ENCODE data around the gene C4orf50. TPM values are rescaled to one million over a fixed set of nuclear protein-coding genes. Genes with fewer than 3 reads are reported as not detected.

Gene C4orf50
- total and polyA plus RNA-seq, 8 donors: under 0.01 to 0.23 (median 0.07) TPM

GRCh38 chr4:5989236-5990225 lies 28.7 kb downstream of the C4orf50 start:
- ATAC-seq: no peak
- WGBS, 2 donors: 44 to 58% methylated on average over 18 of the region's 18 CpGs
- H3K27me3 ChIP-seq: no peaks in the 10 kb centered on the region
- no peak for TF ChIP-seq CTCF (IDR thresholded peaks at IDR 0.05)
- FAIRE-seq: no peak
- DNase-seq: no peak
- H3K36me3 ChIP-seq: no peaks in the 10 kb centered on the region
- intact Hi-C loops (cut with DNase I): loop anchor here in 1 of 3 donors (10.0 kb wide), 1 partner anchor 335 kb away; no protein-coding TSS in a partner anchor
- no peaks in the 10 kb centered on the region for H3K4me1 ChIP-seq
- no peak overlapping the region for H3K4me3 ChIP-seq
- no peak overlapping the region for H3K27ac ChIP-seq
- no peaks in the 10 kb centered on the region for H3K9me3 ChIP-seq

- no peaks in the 10 kb centered on the region for H3K4me1 ChIP-seq
- no peaks in the 10 kb centered on the region for H3K36me3 ChIP-seq
- H3K9me3 ChIP-seq: no peaks in the 10 kb centered on the region
- H3K4me3 ChIP-seq: no peak overlapping the region
- H3K27me3 ChIP-seq: no peaks in the 10 kb centered on the region
- intact Hi-C loops (cut with DNase I): no loop called here
- no peak for DNase-seq
- ATAC-seq: no peak
- H3K27ac ChIP-seq: no peak overlapping the region
- 61 to 77% methylated on average over 14 of the region's 14 CpGs for WGBS, 2 donors
- TF ChIP-seq CTCF (IDR thresholded peaks at IDR 0.05): no peak
- FAIRE-seq: no peak
Observed at GRCh38 chr4:5988086-5988845, 30.0 kb downstream of the C4orf50 start.

GRCh38 chr4:5984843-5985242 lies 33.4 kb downstream of the C4orf50 start:
- intact Hi-C loops (cut with DNase I): no loop called here

GRCh38 chr4:5982156-5982973 lies 35.9 kb downstream of the C4orf50 start:
- DNase-seq (no peak), ATAC-seq (no peak), FAIRE-seq (no peak)
- H3K4me1 ChIP-seq: no peaks in the 10 kb centered on the region
- no peak overlapping the region for H3K27ac ChIP-seq
- no peaks in the 10 kb centered on the region for H3K9me3 ChIP-seq
- H3K27me3 ChIP-seq: no peaks in the 10 kb centered on the region
- TF ChIP-seq CTCF (IDR thresholded peaks at IDR 0.05): no peak
- H3K36me3 ChIP-seq: no peaks in the 10 kb centered on the region
- no peak overlapping the region for H3K4me3 ChIP-seq
- WGBS, 2 donors: 52 to 63% methylated on average over 8 to 9 of the region's 9 CpGs
- intact Hi-C loops (cut with DNase I): no loop called here

More at GRCh38 chr4:5984843-5985242, 33.4 kb downstream of the C4orf50 start:
- Histone ChIP-seq H3K27me3 (no peaks in the 10 kb centered on the region), H3K27ac (no peak overlapping the region), H3K4me1 (no peaks in the 10 kb centered on the region), H3K36me3 (no peaks in the 10 kb centered on the region), H3K4me3 (no peak overlapping the region), H3K9me3 (no peaks in the 10 kb centered on the region)
- ATAC-seq: no peak
- TF ChIP-seq CTCF (IDR thresholded peaks at IDR 0.05): no peak
- no peak for FAIRE-seq
- DNase-seq: no peak
